IMR-90 (cell line): Measurements from ENCODE around the gene SCPEP1. TPM values are rescaled to one million over a fixed set of nuclear protein-coding genes. Genes with fewer than 3 reads are reported as not detected.

ENCODE experiments used
- ATAC-seq: fragments of 200-7000 bp; cut with Tn5 transposase; 2 replicates; pipeline ENCODE4 v1.9.1; 2020; ENCODE audit warnings: low read depth, mild to moderate bottlenecking, moderate library complexity
- BruUV-seq: library from RNA; stranded (reverse); fragments of 400-500 nt; replicated peaks from 2 replicates; lab custom pipeline; 2021; lab: Mats Ljungman, UMichigan
- CTCF ChIA-PET: fragments of 300-600 bp; formaldehyde crosslinking; extraction: SDS; loops from one replicate; lab custom pipeline; 2021; ENCODE audit warnings: antibody characterized with exemption; lab: Yijun Ruan, JAX
- POLR2A ChIA-PET: fragments of 300-600 bp; sonication (Branson Sonifier 250); formaldehyde crosslinking; loops from one replicate; lab custom pipeline; 2022; ENCODE audit warnings: antibody characterized with exemption; ENCODE audit not compliant: unreplicated experiment; lab: Charles Lee
- DNase-seq: peaks from one replicate; pipeline ENCODE4 v3.0.0; 2013
- H2AFZ ChIP-seq: replicated peaks from 2 replicates; pipeline ENCODE3; 2013; ENCODE audit warnings: low read length, mild to moderate bottlenecking; ENCODE audit not compliant: poor library complexity
- H2AK5ac ChIP-seq: 2 replicates; pipeline ENCODE4 v1.6.1; 2013; ENCODE audit warnings: low read depth, low read length, inconsistent platforms
- H2AK9ac ChIP-seq: replicated peaks from 2 replicates; pipeline ENCODE3; 2013; ENCODE audit warnings: mild to moderate bottlenecking, low read depth, low read length, moderate library complexity; ENCODE audit not compliant: poor library complexity
- H2BK120ac ChIP-seq: 2 replicates; pipeline ENCODE4 v1.6.1; 2013; ENCODE audit warnings: low read depth, low read length, inconsistent platforms
- H2BK15ac ChIP-seq: 3 replicates; pipeline ENCODE4 v1.6.1; 2013; ENCODE audit warnings: low read depth, low read length, inconsistent platforms
- H2BK20ac ChIP-seq: 2 replicates; pipeline ENCODE4 v1.6.1; 2013; ENCODE audit warnings: low read depth, mild to moderate bottlenecking, inconsistent platforms, low read length, moderate library complexity
- H2BK5ac ChIP-seq: 2 replicates; pipeline ENCODE4 v1.6.1; 2013; ENCODE audit warnings: mild to moderate bottlenecking, low read depth, low read length, inconsistent platforms; ENCODE audit not compliant: poor library complexity, severe bottlenecking
- H3K14ac ChIP-seq: replicated peaks from 2 replicates; pipeline ENCODE4 v1.6.1; 2013; ENCODE audit warnings: low read depth, low read length, inconsistent platforms
- H3K18ac ChIP-seq: 2 replicates; pipeline ENCODE4 v1.6.1; 2013; ENCODE audit warnings: low read depth, low read length, control low read depth
- H3K23ac ChIP-seq: 2 replicates; pipeline ENCODE4 v1.6.1; 2013; ENCODE audit warnings: low read depth, low read length, inconsistent platforms
- H3K27ac ChIP-seq: 2 replicates; pipeline ENCODE4 v1.5.1; 2013; ENCODE audit warnings: mild to moderate bottlenecking, control low read depth, low read length; ENCODE audit not compliant: insufficient read depth
- H3K27me3 ChIP-seq: 2 replicates; pipeline ENCODE4 v1.6.1; 2013; ENCODE audit warnings: low read length; ENCODE audit not compliant: control insufficient read depth, insufficient read depth
- H3K36me3 ChIP-seq: 2 replicates; pipeline ENCODE4 v1.6.1; 2013; ENCODE audit warnings: low read length, mixed read lengths; ENCODE audit not compliant: control insufficient read depth, insufficient read depth
- H3K4ac ChIP-seq: 2 replicates; pipeline ENCODE4 v1.6.1; 2013; ENCODE audit warnings: low read depth, low read length, inconsistent platforms
- H3K4me1 ChIP-seq: 2 replicates; pipeline ENCODE4 v1.6.1; 2013; ENCODE audit warnings: low read length, mixed read lengths; ENCODE audit not compliant: control insufficient read depth, insufficient read depth
- H3K4me2 ChIP-seq: 2 replicates; pipeline ENCODE4 v1.6.1; 2013; ENCODE audit warnings: low read depth, mild to moderate bottlenecking, control low read depth, low read length, moderate library complexity
- H3K4me3 ChIP-seq: 2 replicates; pipeline ENCODE4 v1.5.1; 2013; ENCODE audit warnings: low read depth, mild to moderate bottlenecking, control low read depth, low read length, moderate library complexity; ENCODE audit not compliant: insufficient read depth
- H3K56ac ChIP-seq: 2 replicates; pipeline ENCODE4 v1.6.1; 2013; ENCODE audit warnings: low read length, inconsistent platforms; ENCODE audit not compliant: insufficient read depth; ENCODE audit errors: extremely low read depth
- H3K79me1 ChIP-seq, 2 experiments: 2 replicates each; pipeline ENCODE4 v1.6.1; 2013; ENCODE audit warnings: low read length in 2 of 2, inconsistent platforms in 1 of 2, low read depth in 1 of 2
- H3K9ac ChIP-seq: 2 replicates; pipeline ENCODE4 v1.6.1; 2013; ENCODE audit warnings: low read depth, low read length, control low read depth
- H3K9me1 ChIP-seq: 2 replicates; pipeline ENCODE4 v1.6.1; 2013; ENCODE audit warnings: low read length, inconsistent platforms; ENCODE audit not compliant: insufficient read depth
- H3K9me3 ChIP-seq: 2 replicates; pipeline ENCODE4 v1.6.1; 2013; ENCODE audit warnings: low read length; ENCODE audit not compliant: control insufficient read depth, insufficient read depth
- H4K20me1 ChIP-seq: 2 replicates; pipeline ENCODE4 v1.6.1; 2013; ENCODE audit warnings: low read length, inconsistent platforms; ENCODE audit not compliant: insufficient read depth
- H4K5ac ChIP-seq: 2 replicates; pipeline ENCODE4 v1.6.1; 2013; ENCODE audit warnings: mild to moderate bottlenecking, low read depth, low read length, control low read depth
- H4K8ac ChIP-seq, 2 experiments: 2 replicates each; pipeline ENCODE4 v1.6.1; 2013; ENCODE audit warnings: low read depth in 2 of 2, low read length in 2 of 2, control low read depth in 1 of 2, inconsistent platforms in 1 of 2
- H4K91ac ChIP-seq: 2 replicates; pipeline ENCODE4 v1.6.1; 2013; ENCODE audit warnings: low read depth, low read length, inconsistent platforms; ENCODE audit not compliant: insufficient read depth
- BHLHE40 ChIP-seq: fragments of 150-350 bp; IDR thresholded peaks from 2 replicates; pipeline ENCODE4 v1.6.1; 2016; ENCODE audit warnings: mild to moderate bottlenecking, low read depth, low read length
- CEBPB ChIP-seq: IDR thresholded peaks from 2 replicates; pipeline ENCODE4 v1.6.1; 2012; ENCODE audit warnings: low read depth, low read length, improper control_type of control experiment
- CHD1 ChIP-seq: IDR thresholded peaks from 2 replicates; pipeline ENCODE4 v1.6.1; 2012; ENCODE audit warnings: low read depth, low read length, improper control_type of control experiment
- CTCF ChIP-seq: conservative IDR thresholded peaks from 2 replicates; pipeline ENCODE4 v1.5.1; 2012; ENCODE audit warnings: mild to moderate bottlenecking, low read depth, low read length, improper control_type of control experiment
- FOS ChIP-seq: fragments of 150-350 bp; IDR thresholded peaks from 2 replicates; pipeline ENCODE4 v1.6.1; 2016; ENCODE audit warnings: low read depth, low read length
- MAFK ChIP-seq: IDR thresholded peaks from 2 replicates; pipeline ENCODE4 v1.6.1; 2012; ENCODE audit warnings: low read depth, low read length, improper control_type of control experiment
- MAZ ChIP-seq: IDR thresholded peaks from 2 replicates; pipeline ENCODE4 v1.6.1; 2012; ENCODE audit warnings: low read depth, mild to moderate bottlenecking, low read length, improper control_type of control experiment, moderate library complexity, borderline replicate concordance
- MXI1 ChIP-seq: IDR thresholded peaks from 2 replicates; pipeline ENCODE4 v1.6.1; 2012; ENCODE audit warnings: low read depth, mild to moderate bottlenecking, low read length, moderate library complexity, borderline replicate concordance
- NFE2L2 ChIP-seq: fragments of 150-350 bp; IDR thresholded peaks from 2 replicates; pipeline ENCODE4 v1.6.1; 2016; ENCODE audit warnings: low read depth, mild to moderate bottlenecking, low read length
- POLR2A ChIP-seq: IDR thresholded peaks from 2 replicates; pipeline ENCODE4 v1.6.1; 2012; ENCODE audit warnings: mild to moderate bottlenecking, low read depth, low read length
- RAD21 ChIP-seq: IDR thresholded peaks from 2 replicates; pipeline ENCODE4 v1.6.1; 2012; ENCODE audit warnings: low read length, improper control_type of control experiment
- RCOR1 ChIP-seq: IDR thresholded peaks from 2 replicates; pipeline ENCODE4 v1.6.1; 2012; ENCODE audit warnings: mild to moderate bottlenecking, low read length, improper control_type of control experiment; ENCODE audit not compliant: insufficient replicate concordance
- RFX5 ChIP-seq: IDR thresholded peaks from 2 replicates; pipeline ENCODE4 v1.8.0; 2012; ENCODE audit warnings: low read depth, mild to moderate bottlenecking, low read length, moderate library complexity
- SMC3 ChIP-seq: fragments of 150-350 bp; IDR thresholded peaks from 2 replicates; pipeline ENCODE4 v1.6.1; 2016; ENCODE audit warnings: low read depth, mild to moderate bottlenecking, antibody characterized with exemption, low read length, moderate library complexity
- USF2 ChIP-seq: fragments of 150-350 bp; IDR thresholded peaks from 2 replicates; pipeline ENCODE4 v1.6.1; 2017; ENCODE audit warnings: mild to moderate bottlenecking, antibody characterized with exemption, low read length, low read depth
- WGBS, 2 experiments: methylation state at CpG; one replicate each; pipeline versions ENCODE4 v1.1.5 to v1.1.7; 2013; ENCODE audit warnings: missing lambda C conversion rate in 2 of 2; ENCODE audit not compliant: insufficient read length in 1 of 2; ENCODE audit errors: extremely low coverage in 2 of 2; 5-methylcytosine and 5-hydroxymethylcytosine counted together
- dilution Hi-C: fragments of 300-500 bp; cut with HindIII; formaldehyde crosslinking; loops from one replicate; pipeline ENCODE4 v1.14.3; 2018; ENCODE audit warnings: low sequenced_read_pairs; ENCODE audit not compliant: unreplicated experiment
- in situ Hi-C: fragments of 300-500 bp; cut with MboI; formaldehyde crosslinking; loops from 3 replicates; pipeline ENCODE4 v1.14.3; 2019; ENCODE audit warnings: low sequenced_read_pairs, inconsistent platforms, mixed read lengths
- intact Hi-C: fragments of 100-400 bp; cut with micrococcal nuclease; formaldehyde crosslinking; loops from 2 replicates; pipeline ENCODE4 v1.10.0; 2022
- polyA plus RNA-seq, 3 experiments: library from polyadenylated mRNA; depleted of rRNA; stranded (reverse); fragments of >200 nt; gene quantifications; 2 replicates each; pipeline ENCODE4 v1.2.3, GENCODE V29; 2012; ENCODE audit warnings: low replicate concordance in 1 of 3
- total RNA-seq: library from RNA; depleted of rRNA; stranded (reverse); fragments of >200 nt; gene quantifications from 2 replicates; pipeline ENCODE4 v1.2.3, GENCODE V29; 2012
- TF ChIP-seq, protein P1 (sequence below): fragments of 150-350 bp; IDR thresholded peaks from 2 replicates; pipeline ENCODE4 v1.6.1; 2016; ENCODE audit warnings: low read depth, mild to moderate bottlenecking, low read length, moderate library complexity, borderline replicate concordance

Gene SCPEP1
- total and polyA plus RNA-seq, 2 of the 4 experiments (the other 2 are of a cell fraction): 16.5 to 32.1 TPM

DNA sequence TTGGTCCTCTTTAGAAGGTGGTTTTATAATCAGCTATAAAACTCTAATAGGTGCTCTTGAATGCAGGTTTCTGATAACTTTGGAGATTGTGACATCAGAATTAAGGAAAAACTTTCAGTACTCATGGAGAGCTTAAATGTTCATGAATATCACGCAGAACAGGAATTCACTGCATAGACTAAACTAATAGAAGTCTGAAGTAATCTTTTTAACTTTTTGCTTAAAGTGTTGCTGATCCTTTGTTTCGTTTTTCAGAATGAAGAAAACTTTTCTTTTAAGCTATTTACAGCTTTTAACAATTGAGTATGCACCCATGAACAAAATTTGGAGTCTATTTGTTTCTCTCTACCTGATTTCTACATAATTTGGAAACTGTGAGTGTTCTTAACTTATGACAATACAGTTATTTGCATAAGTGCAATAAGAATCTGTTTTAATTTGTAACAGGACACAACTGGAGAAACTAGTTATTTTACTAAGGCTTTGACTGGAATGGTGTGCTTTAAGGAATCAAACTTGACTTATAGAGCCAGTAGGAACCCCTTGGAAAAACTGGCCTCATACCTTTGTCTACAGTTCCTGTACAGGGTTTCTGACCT lies 47.1 kb upstream of the SCPEP1 start:
- Histone ChIP-seq H2BK20ac (no peak overlapping the region), H4K8ac (no peak overlapping the region), H3K79me1 (no peaks in the 10 kb centered on the region), H3K14ac (no peak overlapping the region), H3K27ac (no peak overlapping the region), H2BK5ac (no peak overlapping the region), H3K9me3 (peaks cover 3% of the 10 kb centered on the region; the same call in 1 of the 2 replicates), H3K27me3 (no peaks in the 10 kb centered on the region), H3K23ac (no peak overlapping the region), H2AFZ (no peak overlapping the region), H3K36me3 (peaks cover 2% of the 10 kb centered on the region), H3K9ac (no peak overlapping the region), H3K4ac (no peak overlapping the region), H4K91ac (no peak overlapping the region), H2BK15ac (no peak overlapping the region), H4K5ac (no peak overlapping the region), H3K18ac (no peak overlapping the region), H3K4me3 (no peak overlapping the region), H2AK9ac (no peak overlapping the region), H3K56ac (no peak overlapping the region), H3K9me1 (peaks cover 3% of the 10 kb centered on the region), H4K20me1 (no peaks in the 10 kb centered on the region), H3K4me2 (no peak overlapping the region), H2BK120ac (no peak overlapping the region), H2AK5ac (no peak overlapping the region), H3K4me1 (no peaks in the 10 kb centered on the region)
- POLR2A ChIA-PET: no interaction called here
- CTCF ChIA-PET: interaction anchor here (1.0 kb wide), 1 partner anchor 9 kb away, joined by 4 read pairs; no protein-coding TSS in a partner anchor
- no peak for TF ChIP-seq FOS
- TF ChIP-seq CEBPB: no peak
- no peak for TF ChIP-seq CTCF
- TF ChIP-seq MAZ: no peak
- no peak for TF ChIP-seq BHLHE40
- no peak for TF ChIP-seq NFE2L2
- no peak for TF ChIP-seq CHD1
- TF ChIP-seq POLR2A: no peak
- TF ChIP-seq RFX5: no peak
- no peak for TF ChIP-seq USF2
- no peak for TF ChIP-seq SMC3
- no peak for TF ChIP-seq RCOR1
- no peak for TF ChIP-seq MAFK
- no peak for TF ChIP-seq MXI1
- TF ChIP-seq, protein P1, sequence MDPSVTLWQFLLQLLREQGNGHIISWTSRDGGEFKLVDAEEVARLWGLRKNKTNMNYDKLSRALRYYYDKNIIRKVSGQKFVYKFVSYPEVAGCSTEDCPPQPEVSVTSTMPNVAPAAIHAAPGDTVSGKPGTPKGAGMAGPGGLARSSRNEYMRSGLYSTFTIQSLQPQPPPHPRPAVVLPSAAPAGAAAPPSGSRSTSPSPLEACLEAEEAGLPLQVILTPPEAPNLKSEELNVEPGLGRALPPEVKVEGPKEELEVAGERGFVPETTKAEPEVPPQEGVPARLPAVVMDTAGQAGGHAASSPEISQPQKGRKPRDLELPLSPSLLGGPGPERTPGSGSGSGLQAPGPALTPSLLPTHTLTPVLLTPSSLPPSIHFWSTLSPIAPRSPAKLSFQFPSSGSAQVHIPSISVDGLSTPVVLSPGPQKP: no peak
- TF ChIP-seq RAD21: no peak
- dilution Hi-C loops: no loop called here
- WGBS, 2 experiments: no CpG with 5 or more reads among the region's 2 CpGs
- in situ Hi-C loops: loop anchor here (25.0 kb wide), 1 partner anchor 344 kb away; the partner anchor contains the start of gene NOG
- intact Hi-C loops: no loop called here
- DNase-seq: no peak
- BruUV-seq: no TSS peak
- no peak for ATAC-seq
